Measurements from ENCODE around the gene GTF2A1L.

DNA sequence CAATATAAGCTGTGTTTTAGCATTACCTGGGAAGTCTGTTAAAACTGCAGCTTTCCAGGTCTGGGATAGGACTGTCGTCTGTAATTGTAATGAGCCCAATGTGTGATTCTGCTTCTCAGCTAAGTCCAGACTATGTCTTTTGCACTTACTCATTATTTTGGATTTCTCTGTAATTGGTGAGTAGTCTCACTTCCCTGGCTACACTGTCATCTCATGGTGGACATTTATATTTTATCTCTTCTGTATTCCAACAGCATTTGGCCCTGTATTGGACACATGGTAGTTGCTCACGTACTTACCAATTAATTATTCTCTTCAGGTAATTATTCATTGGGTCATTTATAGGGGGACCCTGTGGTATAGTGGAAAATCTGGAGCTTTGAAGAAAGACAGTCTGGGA is 109.9 kb downstream of the GTF2A1L start:
- TF ChIP-seq, protein P1, sequence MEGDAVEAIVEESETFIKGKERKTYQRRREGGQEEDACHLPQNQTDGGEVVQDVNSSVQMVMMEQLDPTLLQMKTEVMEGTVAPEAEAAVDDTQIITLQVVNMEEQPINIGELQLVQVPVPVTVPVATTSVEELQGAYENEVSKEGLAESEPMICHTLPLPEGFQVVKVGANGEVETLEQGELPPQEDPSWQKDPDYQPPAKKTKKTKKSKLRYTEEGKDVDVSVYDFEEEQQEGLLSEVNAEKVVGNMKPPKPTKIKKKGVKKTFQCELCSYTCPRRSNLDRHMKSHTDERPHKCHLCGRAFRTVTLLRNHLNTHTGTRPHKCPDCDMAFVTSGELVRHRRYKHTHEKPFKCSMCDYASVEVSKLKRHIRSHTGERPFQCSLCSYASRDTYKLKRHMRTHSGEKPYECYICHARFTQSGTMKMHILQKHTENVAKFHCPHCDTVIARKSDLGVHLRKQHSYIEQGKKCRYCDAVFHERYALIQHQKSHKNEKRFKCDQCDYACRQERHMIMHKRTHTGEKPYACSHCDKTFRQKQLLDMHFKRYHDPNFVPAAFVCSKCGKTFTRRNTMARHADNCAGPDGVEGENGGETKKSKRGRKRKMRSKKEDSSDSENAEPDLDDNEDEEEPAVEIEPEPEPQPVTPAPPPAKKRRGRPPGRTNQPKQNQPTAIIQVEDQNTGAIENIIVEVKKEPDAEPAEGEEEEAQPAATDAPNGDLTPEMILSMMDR (IDR thresholded peaks at IDR 0.05; ENCODE audit: low read depth, low read length), result no peak
- TF ChIP-seq EZH2phosphoT487 (IDR thresholded peaks at IDR 0.05; ENCODE audit: low read depth), result no peak

All from OCI-LY3 (cell line).